GM18507 (cell line): Measurements from ENCODE around the gene CCDC188.

Experiments used
- DNase-seq: peaks from one replicate; pipeline ENCODE4 v3.0.0; 2011; ENCODE audit warnings: low read depth; ENCODE audit not compliant: insufficient read length; ENCODE audit errors: extremely low spot score
- FAIRE-seq: peaks from 2 replicates; lab custom pipeline; 2011; peaks lifted over from hg19 to GRCh38; lab: Jason Lieb, UNC

CCDC188 gene

GRCh38 chr22:20126284-20127029, 24.4 kb downstream of the CCDC188 start:
- FAIRE-seq, result no peak
- DNase-seq, result no peak

GRCh38 chr22:20125201-20126174, 25.4 kb downstream of the CCDC188 start:
- FAIRE-seq (no peak), DNase-seq (no peak)

- no peak for FAIRE-seq
- DNase-seq, result no peak
Observed at GRCh38 chr22:20124083-20124787, 26.6 kb downstream of the CCDC188 start.

- no peak for DNase-seq
- no peak for FAIRE-seq
Observed at GRCh38 chr22:20123366-20124082, 27.3 kb downstream of the CCDC188 start.

- DNase-seq (no peak), FAIRE-seq (no peak)
Observed at GRCh38 chr22:20121856-20122415, 28.9 kb downstream of the CCDC188 start.

- no peak for FAIRE-seq
Observed at GRCh38 chr22:20118300-20119020, 32.4 kb downstream of the CCDC188 start.

GRCh38 chr22:20117633-20118299, 33.1 kb downstream of the CCDC188 start:
- FAIRE-seq, result no peak
- DNase-seq, result no peak

More at GRCh38 chr22:20118300-20119020, 32.4 kb downstream of the CCDC188 start:
- DNase-seq, result no peak

GRCh38 chr22:20116951-20117632, 33.8 kb downstream of the CCDC188 start, which contains the start of gene TRMT2A:
TSS of gene TRMT2A (minus strand) at chr22:20117226. CDS start at chr22:20116906, 320 bp downstream.
- FAIRE-seq, result peak; percentile 96
- DNase-seq, result peak; percentile 98

GRCh38 chr22:20116376-20116950, 34.4 kb downstream of the CCDC188 start:
- no peak for DNase-seq
- FAIRE-seq, result no peak

GRCh38 chr22:20115691-20116375, 35.0 kb downstream of the CCDC188 start, which contains the start of gene RANBP1:
TSS of gene RANBP1 (plus strand) at chr22:20116104. CDS start at chr22:20116185, 81 bp downstream.
- FAIRE-seq, result no peak
- DNase-seq, result no peak

- DNase-seq (no peak), FAIRE-seq (no peak)
Observed at GRCh38 chr22:20114506-20115475, 36.1 kb downstream of the CCDC188 start.

- FAIRE-seq (no peak), DNase-seq (no peak)
Observed at GRCh38 chr22:20113551-20114310, 37.1 kb downstream of the CCDC188 start.

- DNase-seq (no peak), FAIRE-seq (no peak)
Observed at GRCh38 chr22:20112623-20113511, 38.0 kb downstream of the CCDC188 start.
